ENCODE measurements around the gene ALK. TPM values are rescaled to one million over a fixed set of nuclear protein-coding genes. Genes with fewer than 3 reads are reported as not detected.

Gene ALK
- total and polyA plus RNA-seq, 12 donors: 0.09 to 1.8 (median 0.53) TPM; not detected in 1

- no peak for TF ChIP-seq CTCF (IDR thresholded peaks at IDR 0.05)
- no peak for TF ChIP-seq POLR2A (IDR thresholded peaks at IDR 0.05)
- DNase-seq: no peak
- intact Hi-C loops (cut with DNase I): no loop called here
Measured at GRCh38 chr2:29558097-29558496, 363.3 kb downstream of the ALK start.

DNA sequence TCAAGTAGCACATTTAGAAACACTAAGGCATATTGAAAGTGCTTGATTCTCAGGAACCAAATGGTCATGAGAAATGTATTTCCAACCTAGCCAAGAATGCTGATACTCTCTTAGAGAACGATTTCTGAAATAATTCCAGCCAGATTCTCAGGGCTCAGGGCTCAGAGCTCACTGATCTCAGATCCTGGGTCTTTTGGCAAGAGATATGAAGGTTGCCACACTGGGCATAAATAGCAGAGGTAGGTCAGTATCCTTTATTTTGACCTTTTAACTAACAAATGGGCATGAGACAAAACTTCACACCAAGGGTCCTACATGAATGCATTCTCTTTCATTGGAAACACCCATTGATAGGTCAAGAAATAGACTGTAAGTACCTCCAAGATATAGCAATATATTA lies 364.1 kb downstream of the ALK start:
- H3K27ac ChIP-seq: no peak overlapping the region
- TF ChIP-seq CTCF (IDR thresholded peaks at IDR 0.05) (no peak), POLR2A (IDR thresholded peaks at IDR 0.05) (no peak)
- no peak overlapping the region for H3K4me3 ChIP-seq
- intact Hi-C loops (cut with DNase I): no loop called here
- H3K36me3 ChIP-seq (replicated peaks in 1 of 2): no peaks in the 10 kb centered on the region
- 25 to 56% (median 47%) methylated on average over 1 of the region's 1 CpG for WGBS, 4 donors
- H3K9me3 ChIP-seq (replicated peaks in 1 of 3): no peaks in the 10 kb centered on the region
- no peak for DNase-seq
- H3K27me3 ChIP-seq: no peaks in the 10 kb centered on the region
- no peaks in the 10 kb centered on the region for H3K4me1 ChIP-seq (replicated peaks in 1 of 2)

More at GRCh38 chr2:29558097-29558496, 363.3 kb downstream of the ALK start:
- H3K36me3 ChIP-seq (replicated peaks in 1 of 2): no peaks in the 10 kb centered on the region
- no peaks in the 10 kb centered on the region for H3K9me3 ChIP-seq (replicated peaks in 1 of 3)
- H3K4me1 ChIP-seq (replicated peaks in 1 of 2): no peaks in the 10 kb centered on the region
- no peak overlapping the region for H3K27ac ChIP-seq
- H3K27me3 ChIP-seq: no peaks in the 10 kb centered on the region
- H3K4me3 ChIP-seq: no peak overlapping the region

DNA sequence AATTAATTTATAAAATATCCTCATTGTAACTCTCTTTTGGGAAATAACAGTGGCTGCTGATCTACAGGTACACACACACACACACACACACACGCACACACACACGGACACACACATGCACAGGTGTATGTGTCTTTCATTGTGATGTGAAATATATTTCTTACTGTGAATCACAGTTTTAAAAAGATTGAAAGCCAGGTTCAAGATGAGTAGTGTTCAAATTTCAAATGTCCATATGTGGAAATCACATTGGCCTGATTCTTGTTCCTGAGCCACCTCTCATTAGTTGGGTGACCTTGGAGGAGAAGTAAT lies 372.4 kb downstream of the ALK start:
- TF ChIP-seq CTCF (IDR thresholded peaks at IDR 0.05) (no peak), POLR2A (IDR thresholded peaks at IDR 0.05) (no peak)
- Histone ChIP-seq H3K36me3 (replicated peaks in 1 of 2) (no peaks in the 10 kb centered on the region), H3K27ac (no peak overlapping the region), H3K27me3 (no peaks in the 10 kb centered on the region), H3K4me1 (replicated peaks in 1 of 2) (no peaks in the 10 kb centered on the region), H3K4me3 (no peak overlapping the region), H3K9me3 (replicated peaks in 1 of 3) (no peaks in the 10 kb centered on the region)
- intact Hi-C loops (cut with DNase I): no loop called here
- 79 to 87% (median 82%) methylated on average over 2 of the region's 2 CpGs for WGBS, 4 donors
- no peak for DNase-seq

GRCh38 chr2:29544917-29545316 lies 376.5 kb downstream of the ALK start:
- no peaks in the 10 kb centered on the region for H3K27me3 ChIP-seq
- intact Hi-C loops (cut with DNase I): no loop called here
- WGBS, 4 donors: 38 to 86% (median 71%) methylated on average over 2 of the region's 2 CpGs
- DNase-seq: no peak
- H3K4me3 ChIP-seq: no peak overlapping the region
- TF ChIP-seq POLR2A (IDR thresholded peaks at IDR 0.05): no peak
- no peak for TF ChIP-seq CTCF (IDR thresholded peaks at IDR 0.05)
- H3K27ac ChIP-seq: no peak overlapping the region
- no peaks in the 10 kb centered on the region for H3K4me1 ChIP-seq (replicated peaks in 1 of 2)
- no peaks in the 10 kb centered on the region for H3K9me3 ChIP-seq (replicated peaks in 1 of 3)
- no peaks in the 10 kb centered on the region for H3K36me3 ChIP-seq (replicated peaks in 1 of 2)
